Medulla oblongata (tissue), 1 donor: ENCODE data around the gene XPO5.

ENCODE experiments used
- DNase-seq: peaks from one replicate; pipeline ENCODE4 v3.0.0-alpha.2; 2015; ENCODE audit errors: extremely low spot score

The XPO5 gene

DNA sequence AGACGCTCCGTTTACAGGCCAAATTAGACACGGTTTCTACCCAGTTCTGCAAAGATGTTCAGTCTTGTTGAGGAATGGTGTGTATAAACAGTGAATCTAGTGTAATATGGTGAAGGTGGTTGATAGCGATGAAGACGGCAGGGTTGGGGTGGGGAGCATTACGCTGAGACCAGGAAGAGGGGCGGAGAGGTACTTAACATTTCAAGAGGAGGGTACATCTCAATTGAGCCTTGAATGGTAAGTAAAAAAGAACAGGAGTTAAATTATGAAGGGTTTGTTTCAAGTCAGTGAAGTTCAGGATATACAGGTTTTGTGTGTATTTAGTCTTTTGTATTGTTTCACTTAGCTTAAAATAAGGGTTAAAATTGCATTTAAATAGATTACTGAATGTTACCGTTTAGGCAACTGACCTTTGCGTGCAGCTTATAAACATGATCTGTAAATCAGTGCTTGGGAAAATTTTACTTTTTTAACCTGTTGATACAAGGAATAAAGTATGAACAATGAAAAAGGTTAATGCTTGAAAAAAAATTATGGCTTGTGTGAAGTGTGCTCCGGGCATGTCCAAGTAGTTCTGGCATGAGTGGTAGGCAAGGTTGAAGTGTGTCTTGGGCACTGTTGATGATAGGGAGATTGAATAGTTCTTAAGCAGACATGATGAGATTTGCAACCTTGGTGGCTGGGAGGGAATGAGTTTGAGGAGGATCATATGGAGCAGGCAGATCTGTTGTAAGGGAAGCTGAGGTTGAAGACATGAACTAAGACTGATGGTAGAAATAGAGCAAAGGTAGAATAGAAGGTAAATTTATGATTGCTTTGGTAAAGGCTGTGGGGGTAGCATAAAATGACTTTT, 58.1 kb downstream of the XPO5 start:
- DNase-seq = no peak

DNA sequence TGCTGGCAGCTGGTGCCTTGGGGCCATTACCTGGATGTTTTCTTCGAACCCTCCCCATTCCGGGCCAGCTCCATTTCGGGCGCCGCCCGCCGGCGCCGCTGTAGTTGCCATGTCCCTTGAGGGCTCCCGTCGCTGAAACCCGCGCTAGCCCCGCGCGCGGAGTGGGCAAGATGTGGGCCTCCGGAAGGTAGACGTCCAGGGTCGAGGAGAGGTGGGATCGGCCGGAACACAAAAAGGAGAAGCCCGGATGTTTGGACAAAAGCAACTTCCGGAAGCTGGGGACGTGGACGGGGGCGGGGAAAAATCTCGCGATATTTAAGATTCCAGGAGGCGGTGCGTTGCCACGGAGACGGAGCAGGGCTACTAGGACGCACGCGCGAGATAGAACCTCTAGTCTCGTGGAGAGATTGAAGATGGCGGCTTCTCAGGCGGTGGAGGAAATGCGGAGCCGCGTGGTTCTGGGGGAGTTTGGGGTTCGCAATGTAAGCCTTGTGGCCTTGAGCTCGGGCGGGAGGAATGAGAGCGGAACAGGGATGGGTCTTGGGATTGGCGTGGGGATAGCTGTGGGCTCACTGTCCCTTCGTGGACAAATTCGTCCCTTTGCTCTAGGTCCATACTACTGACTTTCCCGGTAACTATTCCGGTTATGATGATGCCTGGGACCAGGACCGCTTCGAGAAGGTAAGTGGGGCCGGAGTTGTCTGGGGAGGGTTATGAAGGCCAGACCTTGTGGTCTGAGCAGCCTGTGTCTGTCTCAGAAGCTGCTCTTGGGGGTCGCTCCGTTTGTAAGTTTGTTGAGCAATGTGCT, 58.9 kb downstream of the XPO5 start, which contains the start of the genes POLR1C and YIPF3:
Gene POLR1C (plus strand): TSS at position 393 of the 808 bp plus-strand sequence. CDS start 21 bp downstream, at position 414.
Gene YIPF3 (minus strand): TSS at position 230 of the 808 bp plus-strand sequence. CDS start 119 bp downstream, at position 111.
- peak; percentile 99 for DNase-seq

DNA sequence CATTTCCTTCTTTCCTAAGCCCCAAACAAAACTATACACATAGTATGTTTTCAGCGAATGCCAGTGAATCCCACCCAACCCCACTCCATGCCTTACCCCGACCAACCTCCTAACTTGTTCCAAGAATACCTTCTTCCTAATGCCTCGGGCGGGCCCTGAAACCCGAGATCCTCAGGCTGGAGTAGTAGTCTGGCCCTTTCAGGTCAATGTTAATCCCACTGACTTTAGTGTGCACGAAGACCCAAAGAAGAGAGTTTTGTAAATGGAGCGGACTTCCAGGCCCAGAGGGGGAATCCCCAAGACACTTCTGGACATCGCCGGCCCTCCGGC, 59.5 kb downstream of the XPO5 start:
- no peak for DNase-seq

GRCh38 chr6:43515808-43516207, 60.0 kb downstream of the XPO5 start:
- DNase-seq = no peak

DNA sequence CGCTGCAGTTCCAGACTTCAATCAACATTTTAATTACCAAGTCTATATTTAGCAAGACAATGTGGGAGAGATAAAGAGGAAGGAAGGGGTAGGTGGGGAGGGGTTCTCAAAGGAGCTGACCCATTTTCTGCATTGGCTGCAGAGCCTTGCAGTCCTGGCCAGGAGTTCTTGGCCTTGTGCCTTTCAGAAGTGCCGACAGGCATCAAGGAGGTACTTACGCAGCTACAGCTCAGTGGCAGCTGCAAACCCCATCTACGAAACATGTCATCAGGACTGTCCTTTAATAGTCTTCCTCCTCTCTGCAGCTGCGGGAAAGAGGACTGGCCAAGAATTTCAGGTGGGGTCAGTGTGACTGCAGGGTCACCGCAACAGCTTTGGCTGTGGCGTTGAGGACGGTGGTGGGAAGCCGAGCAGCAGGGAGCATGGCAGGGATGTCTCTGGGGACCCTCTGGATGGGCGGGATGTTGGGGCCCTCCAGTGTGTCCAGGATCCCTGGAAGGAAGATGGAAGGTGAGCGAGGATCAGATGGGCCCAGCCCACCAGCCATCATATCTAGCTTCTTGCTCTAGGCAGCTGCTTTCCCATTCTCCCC, 63.9 kb downstream of the XPO5 start:
- DNase-seq = no peak

DNA sequence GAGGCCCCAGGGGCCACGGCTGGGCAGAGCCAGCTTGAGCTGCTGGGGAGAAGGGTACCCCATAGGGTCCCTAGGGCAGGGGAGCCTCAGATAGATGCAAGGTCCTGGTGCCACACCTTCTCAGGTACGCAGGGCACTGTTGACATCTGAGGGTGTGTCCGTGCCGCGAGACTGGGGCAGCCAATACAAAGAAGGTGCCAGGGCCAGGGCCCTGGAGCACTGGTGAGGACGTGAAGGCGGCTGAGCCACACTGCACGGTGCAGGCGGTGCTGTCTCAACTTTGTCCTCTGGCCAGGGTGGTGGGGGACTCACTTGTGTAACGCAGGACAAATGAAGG, 65.0 kb downstream of the XPO5 start:
- no peak for DNase-seq

DNA sequence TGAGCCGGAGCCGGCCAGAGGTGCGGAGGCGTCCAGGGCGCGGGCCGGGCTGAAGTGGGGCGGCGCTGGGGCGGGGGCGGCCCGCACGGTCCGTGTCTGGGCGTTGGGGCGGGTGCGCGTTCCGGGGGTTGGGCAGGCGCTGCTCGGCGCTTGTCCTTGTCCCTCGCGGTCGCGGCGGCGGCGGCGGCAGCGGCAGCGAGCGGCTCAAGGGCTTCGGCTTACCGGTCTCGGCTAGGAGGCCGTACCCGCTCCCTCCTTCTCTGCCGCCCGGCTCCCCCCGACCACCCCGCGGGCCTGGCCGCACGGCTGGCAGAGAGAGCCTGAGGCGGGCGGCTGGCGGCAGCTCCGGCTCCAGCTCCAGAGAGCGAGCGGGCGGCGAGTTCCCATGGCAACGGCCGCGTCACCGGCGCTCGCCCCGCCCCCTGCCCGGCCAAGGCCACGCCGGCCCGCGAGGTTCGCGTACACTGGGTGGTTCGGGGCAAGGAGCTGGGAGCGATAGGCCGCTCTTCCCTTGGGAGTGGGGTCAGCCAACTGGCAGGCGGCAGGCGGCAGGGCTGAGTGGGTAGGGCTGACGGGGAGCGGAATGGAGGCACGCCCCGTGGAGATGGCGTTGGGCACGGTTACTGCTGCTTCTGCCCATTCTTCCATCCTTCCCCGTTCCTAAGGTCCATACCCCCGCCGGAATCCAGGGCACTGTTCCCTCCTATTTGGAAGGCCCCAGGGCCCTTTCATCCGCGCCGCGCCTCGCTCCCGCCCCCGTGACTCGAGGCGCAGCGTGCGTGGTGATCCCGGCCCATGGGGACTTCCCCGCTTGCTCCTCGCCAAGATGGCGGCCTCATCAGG, 65.6 kb downstream of the XPO5 start, which contains the start of gene LRRC73:
Gene LRRC73 (minus strand): TSS at position 363 of the 843 bp plus-strand sequence. CDS start 561 bp downstream, outside the sequence.
- DNase-seq = peak; percentile 85

GRCh38 chr6:43509142-43509983, 66.5 kb downstream of the XPO5 start:
- DNase-seq = no peak

- no peak for DNase-seq
These were observed 67.2 kb downstream of the XPO5 start for GRCh38 chr6:43508481-43509141.

DNA sequence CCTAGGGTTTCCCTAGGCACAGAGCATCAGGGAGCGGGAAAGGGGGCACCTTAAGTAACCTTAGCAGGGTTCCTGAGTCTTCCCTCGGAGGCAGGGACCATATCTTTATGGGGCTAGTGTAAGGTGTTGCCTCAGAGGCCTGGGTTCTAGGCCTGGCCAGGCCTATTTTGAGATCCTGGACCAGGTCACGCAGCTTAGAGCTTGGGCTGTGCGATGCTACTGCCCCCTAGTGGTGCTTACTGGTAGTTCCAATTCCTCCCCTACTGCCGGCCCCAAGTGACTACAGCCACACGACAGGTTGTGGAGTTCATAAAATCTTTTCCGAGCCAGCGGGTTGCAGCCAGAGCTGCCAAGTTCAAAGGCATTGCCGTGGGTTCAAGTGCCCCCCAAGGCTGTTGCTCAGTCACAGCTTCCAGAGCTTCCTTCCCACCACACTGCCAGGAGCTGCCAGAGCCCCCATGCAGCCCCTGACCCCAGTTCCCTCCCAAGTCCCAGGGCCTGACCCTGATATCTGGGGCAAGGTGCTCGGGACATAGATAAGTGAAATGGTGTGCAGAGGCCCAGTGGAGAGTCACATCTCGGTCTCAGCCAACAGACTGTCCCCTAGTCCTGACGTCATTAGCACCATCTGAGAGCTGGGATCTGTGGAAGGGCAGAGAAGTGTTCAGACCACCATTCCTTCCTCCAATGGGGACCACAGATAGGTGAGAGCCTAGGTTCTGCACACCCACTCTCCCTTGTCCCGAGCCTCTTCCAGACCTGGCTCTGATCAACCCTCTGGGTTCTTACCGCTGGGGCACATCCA, 69.0 kb downstream of the XPO5 start:
- DNase-seq = peak; percentile 89

GRCh38 chr6:43506171-43506570, 69.7 kb downstream of the XPO5 start:
- DNase-seq = no peak

- peak; percentile 1 for DNase-seq
These were observed 70.1 kb downstream of the XPO5 start for GRCh38 chr6:43505718-43506117.

- DNase-seq = no peak
These were observed 70.9 kb downstream of the XPO5 start for GRCh38 chr6:43504756-43505593.

DNA sequence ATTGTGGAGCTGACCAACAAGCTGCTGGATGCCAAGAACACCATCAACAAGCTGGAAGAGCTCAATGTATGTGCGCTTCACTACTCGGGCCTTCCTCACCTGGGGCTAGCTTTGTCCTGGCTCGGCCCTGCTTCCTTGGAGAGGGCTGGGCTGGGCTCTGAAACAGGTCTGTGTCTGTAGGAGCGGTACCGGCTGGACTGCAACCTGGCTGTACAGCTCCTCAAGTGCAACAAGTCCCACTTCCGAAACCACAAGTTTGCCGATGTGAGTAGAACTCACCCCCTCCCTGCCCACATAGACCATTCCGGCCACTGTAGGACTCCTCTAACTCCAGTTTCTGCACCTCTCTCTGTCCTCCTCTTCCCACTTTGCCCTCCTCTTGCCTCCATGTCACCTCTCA, 72.4 kb downstream of the XPO5 start:
- no peak for DNase-seq

DNA sequence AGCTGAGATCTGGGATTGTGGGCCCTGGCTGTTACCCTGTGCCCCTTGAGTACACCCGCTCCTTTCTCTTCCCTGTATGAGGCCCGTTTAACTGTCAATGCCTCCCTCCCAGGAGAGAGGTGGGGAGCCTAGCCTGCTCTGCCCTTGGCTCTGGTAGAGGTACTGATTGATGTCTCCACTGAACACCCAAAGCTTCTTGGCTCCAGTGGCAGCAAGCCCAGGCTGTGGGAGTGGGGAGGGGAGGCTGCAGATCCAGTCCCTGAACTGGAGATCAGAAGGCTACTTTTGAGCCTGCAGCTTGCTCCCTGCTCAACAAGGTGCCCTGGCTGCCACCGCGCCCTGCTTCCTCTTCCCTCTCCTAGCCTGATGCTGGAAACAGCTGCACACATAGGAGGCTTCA, 73.2 kb downstream of the XPO5 start:
- DNase-seq = peak; percentile 56

DNA sequence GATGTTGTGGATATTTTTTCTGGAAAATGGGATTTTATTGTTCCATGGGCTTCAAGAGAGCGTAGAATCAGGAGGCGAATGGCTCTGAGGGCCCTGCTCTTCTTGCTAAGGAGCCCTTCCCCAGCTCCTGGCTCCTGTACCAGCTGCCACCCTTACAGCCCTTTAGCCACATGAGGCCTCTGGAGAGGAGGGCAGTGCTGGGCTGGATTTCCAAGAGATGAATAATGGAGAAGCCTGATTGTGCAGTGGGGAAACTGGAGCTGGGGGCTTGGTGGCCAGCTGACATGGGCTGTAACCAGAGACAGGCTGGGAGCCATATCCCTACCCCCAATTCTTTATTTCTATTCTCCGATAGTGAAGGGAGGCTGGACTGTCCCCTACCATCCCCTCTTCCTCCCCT, 74.9 kb downstream of the XPO5 start:
- no peak for DNase-seq

GRCh38 chr6:43499028-43499815, 76.6 kb downstream of the XPO5 start:
- no peak for DNase-seq
